SW 1271 (cell line): ENCODE results near the gene DNAH11.
"Not testable (repeated sequence)": the region's sequence is repeated elsewhere in the genome, so short reads cannot be mapped to it uniquely, and the experiment has no call there.

Experiments used
- DNase-seq, 2 experiments: peaks; one replicate each; lab custom pipeline; 2025; lab: John Stamatoyannopoulos, UW

DNAH11 gene

GRCh38 chr7:21927693-21928092 lies 384.9 kb downstream of the DNAH11 start:
- no peak for DNase-seq

DNA sequence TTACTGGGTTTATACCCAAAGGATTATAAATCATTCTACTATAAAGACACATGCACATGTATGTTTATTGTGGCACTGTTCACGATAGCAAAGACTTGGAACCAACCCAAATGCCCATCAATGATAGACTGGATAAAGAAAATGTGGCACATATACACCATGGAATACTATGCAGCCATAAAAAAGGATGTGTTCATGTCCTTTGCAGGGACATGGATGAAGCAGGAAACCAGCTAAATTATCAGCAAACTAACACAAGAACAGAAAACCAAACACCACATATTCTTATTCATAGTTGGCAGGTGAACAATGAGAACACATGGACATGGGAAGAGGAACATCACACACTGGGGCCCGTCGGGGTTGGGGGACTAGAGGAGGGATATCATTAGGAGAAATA lies 390.5 kb downstream of the DNAH11 start:
- not testable (repeated sequence) for DNase-seq

DNA sequence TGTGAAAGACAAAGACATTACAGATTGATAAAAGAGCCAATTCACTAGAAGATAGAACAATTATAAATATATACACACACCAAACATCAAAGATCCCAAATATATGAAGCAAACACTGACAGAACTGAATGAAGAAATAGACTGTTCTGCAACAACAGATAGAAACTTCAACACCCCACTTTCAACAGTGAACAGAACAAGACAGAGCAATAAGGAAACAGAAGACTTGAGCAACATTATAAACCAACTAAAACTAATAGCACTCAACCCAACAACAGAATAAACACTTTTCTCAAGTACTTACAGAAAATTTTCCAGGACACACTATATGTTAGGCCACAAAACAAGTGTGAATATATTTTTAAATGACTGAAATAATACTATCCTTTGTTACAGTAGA lies 392.0 kb downstream of the DNAH11 start:
- DNase-seq: no peak

GRCh38 chr7:21938463-21938862 lies 395.6 kb downstream of the DNAH11 start:
- DNase-seq: no peak

GRCh38 chr7:21939136-21939857 lies 396.5 kb downstream of the DNAH11 start:
- no peak for DNase-seq

DNA sequence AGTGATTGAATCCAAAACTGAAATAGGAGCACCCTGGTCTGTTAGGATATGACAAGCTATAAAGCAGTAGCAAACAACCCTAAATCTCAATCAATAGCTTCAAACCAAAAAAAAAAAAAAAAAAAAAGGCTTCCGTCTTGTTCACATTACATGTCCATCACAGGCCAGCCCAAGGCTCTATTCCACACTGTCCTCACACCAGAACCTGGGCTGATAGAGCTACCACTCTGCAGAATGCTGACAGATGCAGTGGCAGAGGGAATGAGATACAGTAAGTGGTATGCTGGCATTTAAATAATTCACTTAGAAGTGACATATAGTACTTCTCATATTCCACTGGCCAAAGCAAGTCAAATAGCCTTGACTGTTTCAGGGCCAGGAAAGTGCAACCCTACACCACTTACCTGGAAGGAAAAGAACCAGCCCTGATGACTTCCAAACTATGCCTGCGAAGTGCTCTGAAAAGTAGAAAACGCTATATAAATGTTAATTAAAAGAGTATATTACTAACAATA lies 397.1 kb downstream of the DNAH11 start:
- DNase-seq: no peak

- DNase-seq: no peak
Measured at GRCh38 chr7:21941611-21942141, 398.8 kb downstream of the DNAH11 start.

- DNase-seq: no peak
Measured at GRCh38 chr7:21942955-21943354, 400.1 kb downstream of the DNAH11 start.

DNA sequence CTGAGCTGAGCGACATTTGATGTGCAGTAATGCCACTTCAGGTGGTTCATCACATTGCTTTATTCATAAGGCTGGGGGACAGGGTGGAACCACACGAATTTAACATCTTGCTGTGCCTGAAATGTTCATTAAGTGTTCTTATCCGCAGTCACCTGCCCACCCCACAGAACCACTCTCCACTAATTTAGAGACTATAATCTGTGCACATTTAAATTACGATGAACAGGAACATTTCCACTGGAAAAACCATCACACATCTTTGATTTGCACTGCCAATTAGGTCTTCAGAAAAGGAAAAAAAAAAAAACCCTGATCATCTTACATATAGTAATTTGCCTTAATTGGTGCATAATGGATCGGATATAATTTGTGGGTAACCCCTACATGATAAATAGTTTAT lies 400.6 kb downstream of the DNAH11 start:
- no peak for DNase-seq

GRCh38 chr7:21944616-21945453 lies 402.0 kb downstream of the DNAH11 start:
- peak; percentile 25 to 80 for DNase-seq

GRCh38 chr7:21945454-21946221 lies 402.8 kb downstream of the DNAH11 start, which contains the start of gene CDCA7L:
CDCA7L (minus strand) TSS chr7:21945899; CDS start chr7:21945804, 95 bp downstream.
- peak; percentile 62 to 85 for DNase-seq

DNA sequence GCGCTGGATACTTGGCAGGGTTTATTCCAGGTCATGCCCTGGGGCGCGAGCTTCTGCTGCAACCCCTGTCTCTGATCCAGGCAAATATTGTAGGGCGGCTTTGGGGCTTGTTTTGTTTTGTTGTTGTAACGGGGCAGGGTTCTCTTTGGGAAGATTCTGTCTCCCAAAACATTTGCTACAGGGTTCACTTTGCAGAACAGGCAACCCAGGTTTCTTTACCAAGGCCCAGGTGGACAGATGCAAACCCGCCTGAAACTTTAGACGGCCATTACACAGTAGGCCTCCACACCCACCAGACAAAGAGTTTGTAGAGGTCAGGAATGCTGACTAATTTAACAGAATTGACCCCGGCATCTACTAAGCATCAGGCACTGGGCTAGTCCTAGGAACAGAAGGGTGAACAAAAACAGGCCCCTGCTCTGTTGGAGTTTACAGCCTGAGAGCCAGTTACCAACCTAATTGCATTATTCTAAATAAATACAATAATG lies 403.4 kb downstream of the DNAH11 start:
- DNase-seq: no peak

- DNase-seq: no peak
Measured at GRCh38 chr7:21947056-21947455, 404.2 kb downstream of the DNAH11 start.

GRCh38 chr7:21947946-21948345 lies 405.1 kb downstream of the DNAH11 start:
- DNase-seq: no peak

- no peak for DNase-seq
Measured at GRCh38 chr7:21948364-21948763, 405.5 kb downstream of the DNAH11 start.

GRCh38 chr7:21948887-21949540 lies 406.2 kb downstream of the DNAH11 start:
- no peak for DNase-seq
